Upper lobe of right lung (tissue), 1 donor: ENCODE results near the gene ABCC1. TPM values are rescaled to one million over a fixed set of nuclear protein-coding genes. Genes with fewer than 3 reads are reported as not detected.
"Not testable (repeated sequence)": the region's sequence is repeated elsewhere in the genome, so short reads cannot be mapped to it uniquely, and the experiment has no call there.

Source experiments
- ATAC-seq: fragments of 200-7000 bp; cut with Tn5 transposase; one replicate; pipeline ENCODE4 v1.9.1; 2020; ENCODE audit warnings: mild to moderate bottlenecking, moderate library complexity
- DNase-seq: peaks from one replicate; pipeline ENCODE4 v3.0.0-alpha.2; 2020
- H3K27ac ChIP-seq: fragments of 200-600 bp; one replicate; pipeline ENCODE4 v1.8.0; 2022
- H3K27me3 ChIP-seq: fragments of 200-600 bp; one replicate; pipeline ENCODE4 v1.8.0; 2022; ENCODE audit warnings: mild to moderate bottlenecking
- H3K36me3 ChIP-seq: fragments of 200-600 bp; one replicate; pipeline ENCODE4 v1.8.0; 2022
- H3K4me1 ChIP-seq: fragments of 200-600 bp; one replicate; pipeline ENCODE4 v1.8.0; 2022
- H3K4me3 ChIP-seq: fragments of 200-600 bp; one replicate; pipeline ENCODE4 v1.8.0; 2022; ENCODE audit warnings: mild to moderate bottlenecking
- H3K9me3 ChIP-seq: fragments of 200-600 bp; one replicate; pipeline ENCODE4 v1.8.0; 2022
- intact Hi-C: fragments of 100-400 bp; cut with DNase I; formaldehyde crosslinking; loops from one replicate; pipeline ENCODE4 v1.11.0; 2022
- total RNA-seq: library from RNA; stranded (reverse); fragmentation: NEBNext Ultra II Directional; extraction: Animal tissue kit (Norgen Biotek cat#: 25700); gene quantifications from one replicate; pipeline ENCODE4 v1.2.1, GENCODE V29; 2021
- TF ChIP-seq, protein P1 (sequence below): fragments of 200-600 bp; IDR thresholded peaks from one replicate; pipeline ENCODE4 v1.8.0; 2022; ENCODE audit warnings: antibody characterized with exemption
- donor health status: DM: no; HTN: yes; CAD: no; lungs with severe emphysema.

The ABCC1 gene
- total RNA-seq, 1 donor from 2014 or later, result 50.6 TPM

DNA sequence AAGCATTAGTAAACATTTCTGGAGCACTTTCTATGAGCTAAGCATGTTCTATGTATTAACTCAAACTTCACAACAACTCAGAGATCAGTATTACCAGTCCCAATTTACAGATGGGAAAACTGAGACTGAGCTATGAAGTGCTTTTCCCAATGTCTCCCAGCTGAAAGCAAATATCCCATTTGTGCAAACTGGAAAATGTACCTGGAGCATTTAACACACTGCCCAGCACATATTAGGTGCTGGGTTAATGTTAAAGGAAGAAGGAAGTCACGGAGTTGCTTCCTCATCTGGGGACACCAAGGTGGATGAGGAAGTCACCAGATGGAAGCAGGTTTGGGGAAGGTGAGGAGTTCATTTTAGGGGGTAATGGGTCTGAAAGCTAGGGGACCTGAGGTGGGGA is 207.8 kb downstream of the ABCC1 start:
- TF ChIP-seq, protein P1, sequence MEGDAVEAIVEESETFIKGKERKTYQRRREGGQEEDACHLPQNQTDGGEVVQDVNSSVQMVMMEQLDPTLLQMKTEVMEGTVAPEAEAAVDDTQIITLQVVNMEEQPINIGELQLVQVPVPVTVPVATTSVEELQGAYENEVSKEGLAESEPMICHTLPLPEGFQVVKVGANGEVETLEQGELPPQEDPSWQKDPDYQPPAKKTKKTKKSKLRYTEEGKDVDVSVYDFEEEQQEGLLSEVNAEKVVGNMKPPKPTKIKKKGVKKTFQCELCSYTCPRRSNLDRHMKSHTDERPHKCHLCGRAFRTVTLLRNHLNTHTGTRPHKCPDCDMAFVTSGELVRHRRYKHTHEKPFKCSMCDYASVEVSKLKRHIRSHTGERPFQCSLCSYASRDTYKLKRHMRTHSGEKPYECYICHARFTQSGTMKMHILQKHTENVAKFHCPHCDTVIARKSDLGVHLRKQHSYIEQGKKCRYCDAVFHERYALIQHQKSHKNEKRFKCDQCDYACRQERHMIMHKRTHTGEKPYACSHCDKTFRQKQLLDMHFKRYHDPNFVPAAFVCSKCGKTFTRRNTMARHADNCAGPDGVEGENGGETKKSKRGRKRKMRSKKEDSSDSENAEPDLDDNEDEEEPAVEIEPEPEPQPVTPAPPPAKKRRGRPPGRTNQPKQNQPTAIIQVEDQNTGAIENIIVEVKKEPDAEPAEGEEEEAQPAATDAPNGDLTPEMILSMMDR, result no peak

DNA sequence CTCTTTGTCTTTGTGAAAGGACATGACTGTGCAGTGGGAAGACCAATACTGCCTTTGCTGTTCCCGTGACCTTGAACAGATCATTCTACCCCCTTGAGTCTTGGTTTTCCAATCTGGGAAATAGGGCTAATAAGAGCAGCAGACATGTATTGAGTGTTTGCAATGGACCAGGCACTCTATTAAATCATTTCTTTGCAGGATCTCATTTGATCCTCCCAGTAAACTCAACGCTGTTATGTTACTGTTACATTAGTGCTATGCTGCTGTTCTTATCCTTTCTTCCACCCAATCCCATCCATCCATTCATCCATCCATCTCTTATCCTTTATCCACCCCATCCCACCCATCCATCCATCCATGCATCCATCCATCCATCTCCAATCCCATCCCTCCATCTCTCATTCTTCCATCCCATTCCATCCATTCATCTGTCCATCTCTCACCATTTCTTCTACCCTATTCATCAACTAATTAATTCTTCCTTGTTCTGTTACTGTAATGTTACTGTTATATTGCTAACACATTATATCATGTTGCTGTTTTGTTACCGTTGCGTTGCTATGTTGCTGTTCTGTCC is 208.8 kb downstream of the ABCC1 start:
- intact Hi-C loops, result no loop called here
- no peak for ATAC-seq
- Histone ChIP-seq H3K27ac (no peak overlapping the region), H3K9me3 (no peaks in the 10 kb centered on the region), H3K4me3 (no peak overlapping the region), H3K4me1 (no peaks in the 10 kb centered on the region), H3K27me3 (no peaks in the 10 kb centered on the region), H3K36me3 (peaks cover 5% of the 10 kb centered on the region)
- TF ChIP-seq, protein P1, result no peak
- DNase-seq, result no peak

More for the DNA sequence above, 207.8 kb downstream of the ABCC1 start:
- DNase-seq (no peak), ATAC-seq (no peak)
- Histone ChIP-seq H3K36me3 (peaks cover 5% of the 10 kb centered on the region), H3K9me3 (no peaks in the 10 kb centered on the region), H3K4me1 (no peaks in the 10 kb centered on the region), H3K27me3 (no peaks in the 10 kb centered on the region), H3K4me3 (no peak overlapping the region), H3K27ac (no peak overlapping the region)
- intact Hi-C loops, result no loop called here

DNA sequence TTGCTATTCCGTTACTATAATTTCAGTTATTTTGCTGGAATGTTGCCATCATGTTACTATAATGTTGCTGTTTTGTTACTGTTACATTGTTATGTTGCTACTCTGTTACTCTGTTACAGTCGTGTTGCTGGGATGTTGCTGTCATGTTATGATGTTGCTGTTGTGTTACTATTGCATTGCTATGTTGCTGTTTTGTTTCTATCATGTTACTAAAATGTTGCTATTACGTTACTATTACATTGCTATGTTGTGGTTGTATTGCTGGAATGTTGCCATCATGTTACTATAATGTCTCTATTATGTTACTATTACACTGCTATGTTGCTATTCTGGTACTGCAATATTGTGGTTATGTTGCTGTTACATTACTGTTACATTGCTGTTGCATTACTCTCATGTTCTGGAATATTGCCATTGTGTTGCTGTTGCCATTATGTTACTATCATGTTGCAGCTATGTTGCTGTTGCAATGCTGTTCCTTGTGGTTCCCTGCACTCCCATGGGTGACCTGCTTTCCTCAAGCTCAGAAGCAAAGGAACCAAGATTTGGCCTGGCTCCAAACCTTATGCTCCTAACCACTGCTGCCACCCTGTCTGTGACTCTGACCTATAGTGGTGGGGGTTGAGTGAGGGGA is 209.4 kb downstream of the ABCC1 start:
- ATAC-seq, result no peak
- TF ChIP-seq, protein P1, result no peak
- Histone ChIP-seq H3K36me3 (peaks cover 5% of the 10 kb centered on the region), H3K4me3 (no peak overlapping the region), H3K4me1 (no peaks in the 10 kb centered on the region), H3K27ac (no peak overlapping the region), H3K27me3 (no peaks in the 10 kb centered on the region), H3K9me3 (no peaks in the 10 kb centered on the region)
- no peak for DNase-seq
- intact Hi-C loops, result no loop called here

DNA sequence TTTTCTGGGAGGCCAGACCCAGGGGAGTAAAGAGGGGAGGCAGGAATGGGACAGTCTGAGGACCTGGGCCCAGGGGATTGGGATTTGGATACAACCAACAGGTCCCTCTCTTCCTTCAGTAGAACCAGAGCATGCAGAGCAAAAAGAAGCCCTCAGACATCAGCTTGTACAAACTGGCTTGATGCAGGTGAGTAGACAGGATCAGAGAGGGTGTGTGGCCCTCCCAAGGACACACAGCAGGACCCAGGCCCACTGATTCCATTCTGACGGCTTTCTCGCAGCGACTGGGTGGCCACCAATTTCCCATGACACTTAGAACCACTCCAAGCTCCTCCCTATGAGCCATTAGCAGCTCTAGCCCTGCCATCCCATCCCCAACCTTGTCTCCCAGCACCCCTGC is 210.2 kb downstream of the ABCC1 start:
- no peaks in the 10 kb centered on the region for H3K9me3 ChIP-seq
- TF ChIP-seq, protein P1, result no peak
- peaks cover 6% of the 10 kb centered on the region for H3K36me3 ChIP-seq
- ATAC-seq, result no peak
- DNase-seq, result no peak
- H3K4me1 ChIP-seq, result no peaks in the 10 kb centered on the region
- H3K4me3 ChIP-seq, result no peak overlapping the region
- intact Hi-C loops, result no loop called here
- H3K27me3 ChIP-seq, result no peaks in the 10 kb centered on the region
- H3K27ac ChIP-seq, result no peak overlapping the region

DNA sequence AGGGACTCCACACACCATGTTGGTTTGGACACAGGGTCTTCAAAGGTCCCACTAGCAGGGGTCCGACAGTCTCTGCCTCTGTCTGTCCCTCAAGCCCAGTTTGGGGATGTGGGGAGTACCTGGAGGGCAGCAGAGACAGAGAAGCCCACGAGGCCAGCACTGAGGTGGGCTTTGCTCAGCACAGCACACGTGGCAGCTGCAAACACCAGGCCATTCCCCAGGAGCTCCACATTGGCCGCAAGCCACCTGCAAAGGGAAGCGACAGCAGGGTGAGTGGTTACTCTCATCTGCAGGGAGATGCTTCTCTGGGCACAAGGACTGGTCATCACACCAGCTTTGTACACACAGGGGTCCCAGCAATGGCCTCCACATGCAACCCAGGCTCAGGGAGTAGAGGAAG is 211.9 kb downstream of the ABCC1 start:
- no peaks in the 10 kb centered on the region for H3K9me3 ChIP-seq
- H3K4me1 ChIP-seq, result no peaks in the 10 kb centered on the region
- DNase-seq (no peak), ATAC-seq (no peak)
- intact Hi-C loops, result no loop called here
- TF ChIP-seq, protein P1, result no peak
- no peak overlapping the region for H3K4me3 ChIP-seq
- H3K36me3 ChIP-seq, result peaks cover 21% of the 10 kb centered on the region
- no peak overlapping the region for H3K27ac ChIP-seq
- H3K27me3 ChIP-seq, result no peaks in the 10 kb centered on the region

DNA sequence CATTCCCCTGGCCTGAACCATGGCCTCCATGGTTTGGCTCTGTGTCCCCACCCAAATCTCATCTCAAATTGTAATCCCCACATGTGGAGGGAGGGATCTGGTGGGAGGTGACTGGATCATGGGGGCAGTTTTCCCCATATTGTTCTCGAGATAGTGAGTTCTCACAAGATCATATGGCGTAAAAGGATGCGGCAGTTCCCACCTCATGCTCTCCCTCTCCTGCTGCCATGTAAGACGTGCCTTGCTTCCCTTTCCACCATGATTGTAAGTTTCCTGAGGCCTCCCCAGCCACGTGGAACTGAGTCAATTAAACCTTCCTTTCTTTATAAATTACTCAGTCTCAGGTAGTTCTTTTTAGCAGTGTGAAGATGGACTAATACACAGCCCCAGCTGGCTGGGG is 212.4 kb downstream of the ABCC1 start:
- DNase-seq, H3K9me3 ChIP-seq, intact Hi-C loops, H3K4me1 ChIP-seq, H3K4me3 ChIP-seq, ATAC-seq, H3K27ac ChIP-seq, H3K27me3 ChIP-seq: not testable (repeated sequence)
- H3K36me3 ChIP-seq, result peaks cover 21% of the 10 kb centered on the region
